NB4 (cell line): Measurements from ENCODE around the gene HSPG2.

ENCODE experiments used
- DNase-seq: peaks from one replicate; pipeline ENCODE4 v3.0.0; 2010; ENCODE audit warnings: low read depth
- H3K4me3 ChIP-seq: one replicate; pipeline ENCODE4 v1.5.1; 2011; ENCODE audit warnings: mild to moderate bottlenecking, low read depth, low read length, moderate library complexity
- CTCF ChIP-seq: IDR thresholded peaks from one replicate; pipeline ENCODE4 v1.5.1; 2012; ENCODE audit warnings: low read depth, low read length
- MAX ChIP-seq: IDR thresholded peaks from 2 replicates; pipeline ENCODE4 v1.6.1; 2011; ENCODE audit warnings: low read depth, low read length
- MYC ChIP-seq: IDR thresholded peaks from 2 replicates; pipeline ENCODE4 v1.6.1; 2011; ENCODE audit warnings: low read depth, low read length
- POLR2A ChIP-seq: IDR thresholded peaks from 2 replicates; pipeline ENCODE4 v1.6.1; 2011; ENCODE audit warnings: mild to moderate bottlenecking; ENCODE audit not compliant: insufficient read length; ENCODE audit errors: extremely low read depth

The HSPG2 gene

DNA sequence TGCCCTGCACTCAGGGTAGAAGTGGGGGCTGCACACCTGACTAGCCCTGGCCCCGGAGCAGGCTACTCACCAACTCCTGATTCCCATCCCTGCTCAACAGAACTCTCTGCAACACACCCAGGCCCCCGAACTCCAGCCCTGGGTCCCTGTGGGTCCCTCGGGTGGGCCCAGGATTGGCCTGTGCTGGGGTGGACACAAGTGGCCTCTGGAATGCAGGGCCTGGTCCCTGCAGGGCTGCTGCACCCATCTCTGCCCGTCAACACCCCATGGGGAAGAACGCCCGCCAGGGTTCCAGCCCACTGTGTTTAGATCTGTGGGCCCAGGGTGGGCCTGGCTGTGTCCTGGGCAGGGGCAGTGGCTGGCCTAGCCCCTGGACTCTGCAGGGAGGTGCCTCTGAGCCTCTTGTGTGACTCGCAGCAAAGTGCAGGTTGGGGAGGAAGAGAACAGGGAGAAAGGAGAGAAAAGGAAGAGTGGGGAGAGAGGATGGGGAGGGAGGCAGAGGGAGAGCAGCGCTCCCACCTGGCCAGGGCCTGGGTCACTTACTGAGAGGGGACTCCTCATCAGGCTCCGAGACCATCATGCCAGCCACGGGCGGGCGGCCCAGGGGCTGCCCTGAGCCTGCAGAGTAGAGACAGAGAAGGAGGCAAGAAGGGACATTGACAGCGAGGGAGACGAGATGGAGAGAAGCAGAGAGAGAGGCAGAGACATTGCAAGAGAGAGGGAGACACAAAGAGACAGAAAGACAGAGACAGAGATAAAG lies 43.9 kb downstream of the HSPG2 start:
- TF ChIP-seq CTCF (no peak), POLR2A (no peak), MAX (no peak), MYC (no peak)
- no peak overlapping the region for H3K4me3 ChIP-seq
- no peak for DNase-seq

DNA sequence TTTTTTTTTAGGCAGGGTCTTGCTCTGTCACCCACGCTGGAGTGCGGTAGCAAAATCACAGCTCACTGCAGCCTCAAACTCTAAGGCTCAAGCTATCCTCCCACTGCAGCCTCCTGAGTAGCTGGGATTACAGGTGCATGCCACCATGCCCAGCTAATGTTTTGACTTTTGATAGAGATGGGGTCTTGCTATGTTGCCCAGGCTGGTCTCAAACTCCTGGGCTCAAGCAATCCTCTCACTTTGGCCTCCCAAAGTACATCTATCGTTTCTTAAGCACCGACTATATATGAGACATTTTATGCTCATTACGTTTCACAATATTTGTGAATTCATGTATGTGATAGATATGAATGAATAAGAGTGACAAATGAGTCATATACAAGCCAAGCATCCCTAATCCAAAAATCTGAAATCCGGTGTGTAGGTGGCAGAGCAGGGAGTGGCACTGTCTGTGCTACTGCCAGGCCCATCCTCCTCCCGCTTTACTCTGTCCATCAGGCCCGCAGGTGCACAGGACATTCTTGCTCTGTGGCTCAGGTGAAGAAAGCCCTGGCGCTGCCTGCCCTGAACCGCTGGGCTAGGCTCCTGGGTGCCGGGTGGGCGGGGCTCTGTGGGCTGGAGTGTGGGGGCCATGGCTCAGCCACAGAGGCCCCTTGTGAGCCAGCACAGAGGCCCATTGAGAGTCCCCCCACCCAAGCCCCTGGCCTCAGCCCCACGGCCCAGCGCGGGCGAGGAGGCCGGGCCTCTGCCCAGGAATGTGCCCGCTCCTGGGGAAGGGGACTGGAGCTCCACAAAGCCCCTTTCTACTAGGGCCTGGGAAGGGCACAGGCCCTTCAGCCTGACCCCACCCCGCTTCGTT lies 45.3 kb downstream of the HSPG2 start:
- DNase-seq, result no peak
- no peak overlapping the region for H3K4me3 ChIP-seq
- TF ChIP-seq MYC (no peak), POLR2A (no peak), CTCF (no peak), MAX (no peak)

DNA sequence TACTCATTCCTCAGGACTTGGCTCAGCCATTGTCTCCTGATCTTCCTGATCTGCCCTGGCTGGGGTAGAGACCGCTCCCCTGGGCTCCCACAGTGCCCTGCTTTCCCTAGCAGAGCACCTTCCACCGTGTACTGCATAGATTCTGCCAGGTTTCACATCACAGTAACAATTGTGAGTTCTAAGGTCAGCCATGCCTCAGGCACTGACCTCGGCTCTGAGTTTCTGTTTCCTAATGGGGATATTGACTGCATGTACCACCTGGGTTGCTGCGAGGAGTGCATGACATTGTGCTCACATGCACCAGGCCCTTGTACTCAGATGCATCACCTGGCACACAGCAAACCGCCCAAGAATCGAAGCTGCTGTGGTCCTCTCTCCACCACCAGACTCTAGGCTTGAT lies 46.0 kb downstream of the HSPG2 start:
- H3K4me3 ChIP-seq, result no peak overlapping the region
- no peak for DNase-seq
- no peak for TF ChIP-seq CTCF
- no peak for TF ChIP-seq POLR2A
- TF ChIP-seq MYC, result no peak
- no peak for TF ChIP-seq MAX

GRCh38 chr1:21888500-21888899 lies 48.6 kb downstream of the HSPG2 start:
- no peak for TF ChIP-seq MAX
- no peak for TF ChIP-seq POLR2A
- no peak for TF ChIP-seq MYC
- no peak for TF ChIP-seq CTCF

GRCh38 chr1:21887796-21888195 lies 49.3 kb downstream of the HSPG2 start:
- no peak for TF ChIP-seq POLR2A
- no peak for TF ChIP-seq CTCF
- no peak for TF ChIP-seq MAX
- TF ChIP-seq MYC, result no peak
- H3K4me3 ChIP-seq, result no peak overlapping the region
- DNase-seq, result no peak

More at GRCh38 chr1:21888500-21888899, 48.6 kb downstream of the HSPG2 start:
- no peak overlapping the region for H3K4me3 ChIP-seq
- DNase-seq, result no peak
